HG03442 (cell line): Measurements from ENCODE around the gene TUT4.
"Not testable (repeated sequence)": the region's sequence is repeated elsewhere in the genome, so short reads cannot be mapped to it uniquely, and the experiment has no call there.

ENCODE experiments used
- ATAC-seq: cut with Tn5 transposase; IDR thresholded peaks from one replicate; pipeline ENCODE4 v1.9.1; 2021; ENCODE audit warnings: mild to moderate bottlenecking, moderate library complexity; ENCODE audit not compliant: unreplicated experiment

The TUT4 gene, protein sequence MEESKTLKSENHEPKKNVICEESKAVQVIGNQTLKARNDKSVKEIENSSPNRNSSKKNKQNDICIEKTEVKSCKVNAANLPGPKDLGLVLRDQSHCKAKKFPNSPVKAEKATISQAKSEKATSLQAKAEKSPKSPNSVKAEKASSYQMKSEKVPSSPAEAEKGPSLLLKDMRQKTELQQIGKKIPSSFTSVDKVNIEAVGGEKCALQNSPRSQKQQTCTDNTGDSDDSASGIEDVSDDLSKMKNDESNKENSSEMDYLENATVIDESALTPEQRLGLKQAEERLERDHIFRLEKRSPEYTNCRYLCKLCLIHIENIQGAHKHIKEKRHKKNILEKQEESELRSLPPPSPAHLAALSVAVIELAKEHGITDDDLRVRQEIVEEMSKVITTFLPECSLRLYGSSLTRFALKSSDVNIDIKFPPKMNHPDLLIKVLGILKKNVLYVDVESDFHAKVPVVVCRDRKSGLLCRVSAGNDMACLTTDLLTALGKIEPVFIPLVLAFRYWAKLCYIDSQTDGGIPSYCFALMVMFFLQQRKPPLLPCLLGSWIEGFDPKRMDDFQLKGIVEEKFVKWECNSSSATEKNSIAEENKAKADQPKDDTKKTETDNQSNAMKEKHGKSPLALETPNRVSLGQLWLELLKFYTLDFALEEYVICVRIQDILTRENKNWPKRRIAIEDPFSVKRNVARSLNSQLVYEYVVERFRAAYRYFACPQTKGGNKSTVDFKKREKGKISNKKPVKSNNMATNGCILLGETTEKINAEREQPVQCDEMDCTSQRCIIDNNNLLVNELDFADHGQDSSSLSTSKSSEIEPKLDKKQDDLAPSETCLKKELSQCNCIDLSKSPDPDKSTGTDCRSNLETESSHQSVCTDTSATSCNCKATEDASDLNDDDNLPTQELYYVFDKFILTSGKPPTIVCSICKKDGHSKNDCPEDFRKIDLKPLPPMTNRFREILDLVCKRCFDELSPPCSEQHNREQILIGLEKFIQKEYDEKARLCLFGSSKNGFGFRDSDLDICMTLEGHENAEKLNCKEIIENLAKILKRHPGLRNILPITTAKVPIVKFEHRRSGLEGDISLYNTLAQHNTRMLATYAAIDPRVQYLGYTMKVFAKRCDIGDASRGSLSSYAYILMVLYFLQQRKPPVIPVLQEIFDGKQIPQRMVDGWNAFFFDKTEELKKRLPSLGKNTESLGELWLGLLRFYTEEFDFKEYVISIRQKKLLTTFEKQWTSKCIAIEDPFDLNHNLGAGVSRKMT (N-terminal part only)

DNA sequence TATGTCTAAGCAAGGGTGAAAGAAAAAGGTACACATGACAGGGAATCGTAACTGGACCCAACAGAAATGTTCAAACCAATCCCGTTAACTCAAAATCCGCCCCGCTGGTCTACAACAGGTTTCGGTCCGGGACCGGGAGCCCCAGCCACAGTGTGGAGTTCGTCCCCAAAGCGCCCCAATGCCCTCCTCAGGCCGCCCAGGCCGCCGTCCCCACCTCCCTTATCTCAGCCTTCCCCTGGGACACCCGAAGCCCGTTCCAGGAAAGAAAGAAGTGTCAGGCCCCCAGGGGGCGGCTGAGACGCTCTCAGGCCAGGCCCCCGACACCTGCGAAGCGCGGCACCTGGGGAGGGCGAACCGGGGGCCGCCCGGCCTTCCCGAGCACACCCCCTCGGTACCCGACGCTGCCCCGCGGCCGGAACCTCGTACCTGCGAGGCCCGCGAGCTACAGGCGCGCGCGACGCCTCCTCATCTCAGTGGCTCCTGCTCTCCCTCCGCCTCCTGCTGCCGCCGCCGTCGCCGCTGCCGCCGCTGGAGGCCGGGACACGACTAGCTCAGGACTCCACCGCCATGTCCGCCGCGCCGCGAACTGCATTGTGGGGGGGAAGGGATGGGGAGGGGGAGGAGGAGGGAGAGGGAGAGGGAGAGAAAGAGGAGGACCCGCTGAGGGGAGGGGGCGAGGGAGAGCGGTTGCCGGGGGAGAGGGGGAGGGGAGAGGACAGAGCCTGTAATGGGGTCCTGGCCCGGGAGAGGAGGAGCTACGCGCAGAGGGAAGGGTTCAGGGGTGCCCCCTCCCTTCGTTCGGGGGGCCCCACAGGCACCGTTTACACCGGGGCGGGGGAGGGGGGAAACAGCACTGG, at the start of gene TUT4:
TUT4 (minus strand) TSS at position 588 of the 857 bp plus-strand sequence. CDS start 26,812 bp downstream, outside the sequence.
- peak; percentile 31 for ATAC-seq

DNA sequence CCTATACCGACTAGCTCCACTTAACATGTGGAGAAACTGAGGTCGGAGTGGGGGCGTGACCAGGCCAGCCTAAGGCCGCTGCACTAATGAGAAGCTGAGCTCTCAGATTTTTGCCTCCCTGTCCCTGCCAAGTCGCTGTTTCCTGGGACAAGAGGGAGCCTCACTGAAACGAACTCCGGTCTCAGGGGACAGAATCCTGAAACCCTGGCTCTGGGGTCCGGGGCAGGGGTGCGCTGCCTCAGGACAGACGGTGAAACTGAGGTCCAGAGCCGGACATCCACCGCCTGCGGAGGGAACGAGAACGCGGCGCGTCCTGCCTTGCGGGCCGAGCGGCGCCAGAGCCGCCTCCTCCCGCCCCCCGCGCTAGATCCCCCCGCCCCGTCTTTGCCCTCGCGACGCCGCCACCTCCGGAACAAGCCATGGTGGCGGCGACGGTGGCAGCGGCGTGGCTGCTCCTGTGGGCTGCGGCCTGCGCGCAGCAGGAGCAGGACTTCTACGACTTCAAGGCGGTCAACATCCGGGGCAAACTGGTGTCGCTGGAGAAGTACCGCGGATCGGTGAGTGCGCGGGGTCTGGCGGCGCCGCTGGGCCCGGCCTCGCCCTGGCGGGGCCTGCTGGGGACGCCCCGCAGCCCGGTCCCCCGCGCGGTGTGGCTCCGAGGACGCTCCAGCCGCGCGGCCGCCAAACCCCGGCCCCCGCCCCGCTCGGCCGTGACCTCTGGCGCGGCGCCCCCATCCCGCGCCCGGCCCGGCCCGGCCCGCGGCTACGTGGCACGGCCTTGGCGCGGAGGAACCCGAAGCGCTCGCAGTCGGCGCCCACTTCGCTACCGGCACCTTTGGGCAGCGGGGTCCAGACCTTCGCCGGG, 49.3 kb upstream of the TUT4 start, which contains the start of gene GPX7:
GPX7 (plus strand) TSS at position 381 of the 865 bp plus-strand sequence; CDS start at position 420, 39 bp downstream.
- ATAC-seq = no peak

GRCh38 chr1:52601519-52601918, 48.6 kb upstream of the TUT4 start:
- no peak for ATAC-seq

- ATAC-seq = no peak
Observed at GRCh38 chr1:52600533-52601179, 47.8 kb upstream of the TUT4 start.

GRCh38 chr1:52599236-52599635, 46.3 kb upstream of the TUT4 start:
- no peak for ATAC-seq

GRCh38 chr1:52598729-52599128, 45.8 kb upstream of the TUT4 start:
- ATAC-seq = no peak

- no peak for ATAC-seq
Observed at GRCh38 chr1:52597912-52598311, 45.0 kb upstream of the TUT4 start.

- no peak for ATAC-seq
Observed at GRCh38 chr1:52595061-52595460, 42.2 kb upstream of the TUT4 start.

DNA sequence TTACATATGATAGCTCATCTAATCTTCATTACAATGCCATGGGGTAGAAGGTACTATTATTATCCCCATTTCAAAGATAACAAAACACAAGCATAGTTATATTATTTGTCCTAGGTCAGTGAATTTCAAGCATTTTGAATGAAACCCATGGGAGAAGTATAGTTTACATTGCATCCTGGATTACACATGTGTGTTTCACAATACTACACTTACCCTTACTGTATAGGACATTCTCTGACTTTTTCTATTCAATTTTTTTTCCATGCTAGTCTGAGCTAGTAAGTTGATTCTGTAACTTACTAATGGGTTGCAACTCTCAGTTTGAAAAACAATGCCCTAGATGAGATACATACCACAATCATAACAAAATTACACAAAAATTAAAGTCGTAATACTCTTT, 40.6 kb upstream of the TUT4 start:
- no peak for ATAC-seq

DNA sequence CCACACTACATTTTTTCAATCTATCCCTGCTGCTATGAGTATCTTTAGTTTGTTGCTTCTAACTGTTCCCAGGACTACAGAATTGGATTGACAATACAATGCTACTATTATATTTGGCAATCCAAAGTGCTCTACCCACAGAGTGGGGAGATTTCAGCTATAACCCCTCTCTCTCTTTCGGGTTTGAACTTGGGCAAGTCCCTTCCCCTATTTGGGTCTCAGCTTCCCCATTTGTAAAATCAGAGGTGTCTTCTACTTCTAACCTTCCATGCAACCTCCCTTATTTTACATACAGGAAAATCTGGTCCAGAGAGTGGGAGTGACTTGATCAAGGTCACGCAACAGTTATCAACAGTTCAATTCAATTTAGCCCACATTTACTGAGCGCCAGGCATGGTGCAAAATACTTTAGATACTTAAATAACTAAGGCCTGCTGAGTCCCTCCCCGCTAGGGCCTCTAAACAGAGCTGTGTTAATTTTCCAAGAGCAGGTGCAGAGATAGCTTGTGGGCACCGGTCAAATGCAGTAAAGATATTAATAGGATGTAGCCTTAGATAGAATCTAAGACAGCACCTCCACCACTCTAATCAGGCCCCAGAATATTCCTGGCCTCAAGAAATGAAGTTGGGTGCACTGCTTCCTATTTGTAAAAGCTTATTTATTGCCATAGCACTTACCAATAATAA, 39.9 kb upstream of the TUT4 start:
- ATAC-seq = no peak

DNA sequence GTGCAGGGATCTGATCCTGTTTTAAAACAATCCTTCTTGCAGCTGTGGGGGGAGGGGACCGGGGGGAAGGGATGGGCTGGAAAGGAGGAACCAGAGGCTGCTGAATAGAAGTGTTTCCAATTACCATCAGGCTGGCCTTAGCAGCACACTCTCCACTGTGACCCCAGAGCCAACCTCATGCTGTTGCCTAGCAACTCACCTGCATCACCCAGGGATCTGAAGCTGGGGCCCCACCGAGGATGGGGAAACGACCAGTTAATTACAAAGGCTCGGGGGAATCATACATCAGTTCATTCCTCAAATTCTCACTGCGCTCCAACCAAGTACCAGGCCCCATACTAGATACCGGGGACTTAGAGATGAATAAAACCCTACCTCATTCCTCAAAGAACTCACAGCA, 37.4 kb upstream of the TUT4 start:
- ATAC-seq = no peak

DNA sequence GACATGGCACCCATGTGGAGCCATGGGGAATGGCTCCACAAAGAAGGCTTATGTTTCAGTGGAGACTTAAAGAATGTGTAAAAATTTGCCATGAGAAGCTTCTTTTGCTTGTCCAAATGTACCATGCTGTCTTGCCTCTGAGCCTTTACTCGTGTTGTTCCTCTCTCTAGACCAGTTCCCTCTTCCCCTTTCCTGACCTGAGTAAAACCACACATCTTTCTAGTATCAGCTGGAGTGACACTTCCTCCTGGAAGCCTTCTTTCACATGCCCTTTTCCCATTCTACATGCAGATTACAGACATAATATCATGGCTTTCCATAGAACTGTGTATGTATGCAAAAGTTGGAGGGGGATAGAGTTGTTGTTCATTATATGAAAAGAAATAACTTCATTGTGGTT, 35.6 kb upstream of the TUT4 start:
- ATAC-seq = no peak

DNA sequence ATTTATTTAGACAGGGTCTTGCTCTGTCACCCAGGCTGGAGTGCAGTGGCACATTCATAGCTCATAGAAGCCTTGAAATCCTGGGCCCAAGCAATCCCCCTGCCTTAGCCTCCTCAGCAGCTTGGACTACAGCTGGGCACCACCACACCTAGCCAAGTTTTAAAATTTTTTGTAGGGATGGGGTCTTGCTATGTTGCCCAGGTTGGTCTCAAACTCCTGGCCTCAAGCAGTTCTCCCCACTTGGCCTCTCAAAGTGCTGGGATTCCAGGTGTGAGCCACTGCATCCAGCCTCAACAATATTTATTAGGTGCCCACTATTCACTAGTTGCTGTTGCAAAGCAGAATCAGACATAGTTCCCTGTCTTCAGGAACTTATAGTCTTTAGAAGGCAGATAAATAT, 35.1 kb upstream of the TUT4 start:
- no peak for ATAC-seq

- no peak for ATAC-seq
Observed at GRCh38 chr1:52585474-52585873, 32.6 kb upstream of the TUT4 start.

DNA sequence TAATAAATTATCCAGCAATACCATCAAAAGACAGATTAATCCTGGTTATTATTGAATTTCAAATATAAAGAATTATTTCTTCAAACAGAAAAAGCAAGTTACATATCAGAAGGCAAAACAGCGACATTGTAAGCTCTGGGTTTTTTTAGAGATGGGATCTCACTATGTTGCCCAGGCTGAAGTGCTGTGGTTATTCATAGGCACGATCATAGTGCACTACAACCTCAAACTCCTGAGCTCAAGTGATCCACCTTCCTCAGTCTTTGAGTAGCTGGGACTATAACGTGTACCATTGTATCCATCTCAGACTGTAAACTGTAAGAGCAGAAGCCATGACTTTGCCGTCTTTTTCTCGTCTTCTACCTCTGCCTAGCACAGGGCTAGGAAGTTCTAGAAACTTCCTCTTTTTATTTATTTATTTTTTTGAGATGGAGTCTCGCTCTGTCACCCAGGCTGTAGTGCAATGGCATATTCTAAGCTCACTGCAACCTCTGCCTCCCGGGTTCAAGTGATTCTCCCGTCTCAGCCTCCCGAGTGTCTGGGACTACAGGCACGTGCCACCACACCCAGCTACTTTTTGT, 29.3 kb upstream of the TUT4 start:
- no peak for ATAC-seq

DNA sequence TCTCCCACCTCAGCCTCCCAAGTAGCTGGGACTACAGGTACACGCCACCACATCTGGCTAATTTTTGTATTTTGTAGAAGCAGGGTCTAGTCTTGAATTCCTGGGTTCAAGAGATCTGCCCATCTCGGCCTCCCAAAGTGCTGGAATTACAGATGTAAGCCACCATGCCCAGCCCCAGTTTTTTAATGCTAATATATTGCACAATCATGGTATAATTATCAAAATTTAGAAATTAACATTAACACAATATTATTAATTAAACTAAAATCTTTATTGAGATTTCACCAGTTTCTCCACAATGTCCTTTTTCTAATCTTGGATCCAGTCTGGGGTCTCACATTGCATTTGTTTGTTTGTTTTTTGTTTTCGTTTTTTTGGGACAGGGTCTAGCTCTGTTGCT, 27.4 kb upstream of the TUT4 start:
- no peak for ATAC-seq

- ATAC-seq = no peak
Observed at GRCh38 chr1:52579415-52579814, 26.5 kb upstream of the TUT4 start.

DNA sequence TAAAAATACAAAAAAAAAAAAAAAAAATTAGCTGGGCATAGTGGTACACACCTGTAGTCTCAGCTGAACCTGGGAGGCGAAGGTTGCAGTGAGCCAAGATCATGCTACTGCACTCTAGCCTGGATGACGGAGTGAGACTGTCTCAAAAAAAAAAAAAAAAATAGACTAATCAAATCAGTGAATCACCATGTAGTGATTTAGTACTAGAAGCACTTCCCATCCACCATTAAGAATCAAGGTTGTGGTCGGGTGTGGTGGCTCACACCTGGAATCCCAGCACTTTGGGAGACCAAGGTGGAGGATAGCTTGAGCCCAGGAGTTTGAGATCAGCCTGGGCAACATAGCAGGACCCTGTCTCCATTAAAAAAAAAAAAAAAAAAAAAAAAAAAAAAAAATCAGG, 25.2 kb upstream of the TUT4 start:
- not testable (repeated sequence) for ATAC-seq
